Activated T-cell treated with anti-CD3 and anti-CD28 coated beads, Interleukin-2, amount 50 U/mL, for 48 hours (primary cell): ENCODE data around the gene TMEM51.

Experiments
- DNase-seq, 2 experiments: peaks; one replicate each; pipeline ENCODE4 v3.0.0-alpha.2; 2020

TMEM51 gene

DNA sequence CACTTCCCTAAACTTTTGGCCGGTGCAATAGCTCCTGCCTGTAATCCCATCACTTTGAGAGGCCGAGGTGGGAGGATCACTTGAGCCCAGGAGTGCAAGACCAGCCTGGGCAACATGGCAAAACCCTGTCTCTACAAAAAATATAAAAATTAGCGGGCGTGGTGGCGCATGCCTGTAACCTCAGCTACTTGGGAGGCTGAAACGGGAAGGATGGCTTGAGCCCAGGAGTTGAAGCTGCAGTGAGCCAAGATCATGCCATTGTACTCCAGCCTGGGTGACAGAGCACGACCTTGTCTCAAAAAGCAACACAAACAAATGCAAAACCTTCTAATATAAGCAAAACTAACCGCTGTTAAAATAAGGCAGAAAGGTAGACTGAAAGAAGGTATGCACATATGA, 25.9 kb downstream of the TMEM51 start:
- DNase-seq, result no peak

DNA sequence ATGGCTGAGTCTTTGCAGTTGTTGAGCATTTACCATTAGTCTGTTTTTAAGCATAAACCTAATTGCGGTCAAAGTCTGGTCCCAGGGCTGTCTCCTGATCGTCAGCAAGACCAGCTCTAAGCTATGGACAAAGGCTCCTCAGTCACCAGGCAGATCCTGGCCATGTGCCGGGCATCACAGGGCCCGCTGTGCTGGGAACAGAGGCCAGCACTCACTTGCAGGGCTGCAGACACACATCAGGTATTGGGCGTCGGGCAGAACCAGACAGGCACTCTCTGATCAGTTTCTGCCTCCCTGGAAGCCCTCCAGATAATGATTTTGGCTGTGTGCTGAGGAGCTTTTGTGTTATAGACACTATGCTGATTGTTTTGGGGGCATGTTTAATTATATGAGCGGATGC, 26.6 kb downstream of the TMEM51 start:
- DNase-seq, result no peak

DNA sequence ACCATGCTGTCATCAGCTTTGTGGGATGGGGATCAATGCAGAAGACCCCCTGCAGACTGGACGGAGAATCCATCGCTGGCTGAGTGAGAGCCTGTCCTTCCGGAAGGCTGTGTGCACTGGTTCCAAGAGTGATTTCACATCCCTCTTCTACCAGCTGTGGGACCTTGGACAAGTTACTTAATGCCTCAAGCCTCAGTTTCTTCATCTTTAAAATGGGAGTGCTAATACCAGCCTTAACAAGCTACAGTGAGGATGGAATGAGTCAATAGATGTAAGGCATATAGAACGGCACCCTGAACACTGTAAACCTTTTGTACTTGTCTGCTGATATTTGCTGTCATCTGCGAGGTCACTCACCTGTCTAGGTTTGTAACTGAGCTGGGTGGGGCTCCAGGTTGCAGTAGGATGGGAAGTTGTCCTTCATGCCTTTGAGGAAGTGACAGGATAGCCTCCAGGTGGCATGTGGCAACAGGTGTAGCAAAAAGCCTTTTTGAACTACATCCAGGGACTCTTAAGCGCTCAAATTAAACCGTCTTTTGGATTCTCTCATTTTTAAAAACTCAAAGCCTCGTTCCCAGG, 27.5 kb downstream of the TMEM51 start:
- no peak for DNase-seq

DNA sequence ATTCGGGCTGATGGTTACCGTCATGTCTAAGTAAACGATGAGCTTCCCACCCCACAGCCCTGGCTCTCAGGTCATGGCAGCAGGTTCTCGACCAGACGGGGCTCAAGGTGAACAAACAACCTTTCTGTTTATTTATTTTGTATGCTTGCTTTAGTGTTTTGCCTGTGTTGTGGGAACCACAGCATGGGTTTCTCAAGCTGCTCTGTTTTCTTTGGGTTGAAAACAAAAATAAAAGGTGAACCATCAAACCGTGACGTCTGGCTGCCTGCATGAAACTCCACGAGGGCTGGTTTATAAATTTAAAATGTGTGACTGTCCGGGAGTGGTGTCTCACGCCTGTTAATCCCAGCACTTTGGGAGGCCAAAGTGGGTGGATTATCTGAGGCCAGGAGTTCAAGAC, 28.0 kb downstream of the TMEM51 start:
- DNase-seq, result no peak

DNA sequence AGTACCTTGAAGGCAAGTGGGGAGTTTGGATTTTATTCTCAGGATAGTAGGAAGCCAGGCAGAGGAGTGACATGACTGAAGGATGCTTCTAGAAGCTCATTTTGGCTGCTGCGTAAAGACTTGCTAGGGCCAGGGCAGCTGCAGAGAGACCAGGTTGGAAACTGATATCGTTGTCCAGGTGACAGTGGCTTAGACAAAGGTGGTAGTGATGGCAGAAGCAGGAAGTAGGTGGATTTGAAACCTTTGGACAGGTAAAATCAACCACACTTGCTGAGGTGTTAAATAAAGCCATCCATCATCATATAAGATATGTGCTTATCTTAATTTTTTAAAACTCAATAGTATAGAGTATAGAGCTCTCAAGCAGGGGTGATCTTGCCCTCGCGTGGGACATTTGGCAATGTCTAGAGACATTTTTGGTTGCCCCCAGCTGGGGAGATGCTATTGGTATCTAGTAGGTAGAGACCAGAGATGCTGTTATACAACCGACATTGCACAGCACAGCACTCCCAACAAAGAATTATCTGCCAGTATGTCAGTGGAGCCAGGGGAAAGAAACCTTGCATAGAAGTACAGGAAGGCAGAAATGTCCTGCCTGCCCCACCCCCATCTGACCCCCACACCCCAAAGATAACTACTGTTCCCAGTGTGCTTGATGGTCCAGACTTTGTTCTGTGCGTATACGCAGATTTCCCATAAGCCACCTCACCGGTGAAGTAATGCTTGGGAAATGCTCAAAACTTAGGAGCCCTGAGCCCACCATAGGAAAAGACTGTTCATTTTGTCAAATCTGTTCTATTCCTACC, 31.1 kb downstream of the TMEM51 start:
- DNase-seq, result no peak

DNA sequence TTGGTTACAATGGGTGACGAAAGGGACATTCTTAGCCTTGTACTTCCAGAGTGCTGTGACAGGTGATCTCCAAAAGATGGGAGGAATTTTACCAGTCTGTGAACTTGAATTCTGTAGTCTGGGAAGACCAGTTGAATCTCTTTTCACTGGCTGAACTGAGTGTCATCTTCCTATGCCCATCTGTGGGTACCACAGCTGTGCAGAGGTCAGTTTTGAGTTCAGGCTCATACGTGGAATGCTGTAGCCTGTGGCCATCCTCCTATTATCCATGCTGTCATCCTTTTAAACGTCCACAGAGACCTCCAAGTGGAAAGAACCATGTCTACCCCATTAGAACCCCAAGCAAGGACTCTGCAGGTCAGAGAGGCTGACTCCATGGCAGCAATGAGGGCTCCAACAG, 32.1 kb downstream of the TMEM51 start:
- DNase-seq, result no peak

DNA sequence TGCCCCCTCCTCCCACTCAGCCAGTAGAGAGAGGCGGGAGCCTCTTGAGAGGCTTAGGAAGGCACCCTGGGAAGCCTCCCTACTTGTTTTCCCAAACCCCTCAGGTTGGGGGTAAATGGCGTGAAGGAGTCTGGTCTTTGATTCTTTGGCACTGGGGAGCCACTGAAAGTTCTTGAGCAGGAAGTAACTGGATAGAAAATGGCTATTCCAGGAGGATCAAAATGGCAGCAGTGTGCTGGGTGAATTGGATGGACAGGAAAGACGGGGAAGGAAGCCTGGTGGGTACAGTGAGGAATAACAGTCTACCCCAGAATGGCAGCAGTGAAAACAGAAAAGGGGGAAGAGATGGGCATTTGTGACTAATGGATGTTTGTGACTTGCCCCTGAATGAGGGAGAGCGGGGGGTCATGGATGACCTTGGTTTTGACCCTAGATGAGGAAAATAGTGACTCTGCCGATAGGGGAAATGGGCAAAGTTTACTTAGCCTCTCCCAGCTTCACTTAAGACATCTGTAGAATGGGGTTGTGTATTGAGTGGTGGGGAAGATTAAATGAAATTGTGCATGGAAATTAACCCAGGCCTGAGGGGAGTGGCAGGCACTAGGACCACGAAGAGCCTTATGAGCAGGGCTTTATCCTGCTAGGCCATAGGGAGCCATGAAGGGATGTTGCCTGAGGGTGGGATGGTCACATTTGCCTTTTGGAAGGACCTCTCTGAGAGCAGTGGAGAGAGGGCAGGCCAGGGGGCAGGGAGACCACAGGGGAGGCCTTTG, 32.7 kb downstream of the TMEM51 start:
- no peak for DNase-seq

DNA sequence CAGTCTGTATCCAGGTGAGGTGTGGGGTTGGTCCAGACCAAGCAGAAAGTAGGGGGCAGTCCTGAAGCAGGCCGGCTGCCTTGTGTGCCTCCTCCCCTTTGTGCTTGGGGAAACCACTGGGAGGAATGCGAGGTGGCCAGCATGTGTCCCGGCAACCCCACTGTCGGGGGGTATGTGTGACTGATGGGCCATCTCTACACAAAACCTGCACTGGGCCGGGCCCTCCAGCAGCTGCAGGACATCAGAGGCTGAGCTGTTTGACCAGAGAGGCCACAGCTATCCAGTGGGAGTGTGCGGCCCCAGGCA, 33.3 kb downstream of the TMEM51 start:
- no peak for DNase-seq

DNA sequence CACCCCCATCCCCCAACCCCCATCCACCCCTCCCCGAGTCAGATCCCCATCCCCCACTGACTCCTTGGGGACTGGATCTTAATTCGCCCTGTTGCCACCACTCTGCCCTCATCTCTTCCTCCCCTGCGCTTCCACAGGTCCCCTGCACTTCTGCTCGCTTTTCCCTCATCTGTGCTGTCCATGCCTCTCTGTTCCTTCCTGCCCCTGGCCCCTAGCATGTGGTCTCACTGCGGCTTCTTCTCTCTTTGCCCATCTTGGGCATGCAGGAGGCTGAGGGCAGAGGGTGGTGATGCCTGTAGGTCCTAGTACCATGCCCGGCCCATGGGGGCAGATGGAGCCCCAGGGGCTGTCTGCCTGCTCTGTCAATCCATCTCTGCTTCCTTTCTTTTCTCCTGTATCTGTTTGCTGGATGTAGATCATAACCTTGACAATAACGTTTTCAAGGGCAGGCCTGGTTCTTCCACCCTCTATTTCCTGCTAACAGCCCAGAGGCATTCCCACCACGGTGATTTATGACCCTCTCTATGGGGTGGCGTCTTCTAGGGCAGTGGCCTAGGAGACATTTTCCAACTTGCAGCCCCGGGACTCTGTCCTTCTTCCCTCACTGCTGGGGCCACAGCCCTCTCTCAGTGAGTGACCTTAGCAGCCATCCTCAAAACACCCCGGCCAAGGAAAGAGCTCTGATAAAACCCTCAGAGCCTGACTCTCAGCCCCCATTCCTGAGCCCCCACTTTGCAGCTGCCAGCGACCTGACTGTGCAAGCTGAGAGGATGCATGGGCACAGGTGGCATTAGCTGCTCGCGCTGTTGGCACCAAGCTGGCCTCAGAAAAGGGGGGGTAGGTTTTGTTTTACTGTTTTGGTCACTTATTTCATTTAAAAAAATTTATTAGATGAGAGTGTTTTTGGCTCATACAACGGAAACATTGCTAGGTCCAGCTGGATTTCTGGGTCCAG, 33.9 kb downstream of the TMEM51 start:
- DNase-seq, result no peak

DNA sequence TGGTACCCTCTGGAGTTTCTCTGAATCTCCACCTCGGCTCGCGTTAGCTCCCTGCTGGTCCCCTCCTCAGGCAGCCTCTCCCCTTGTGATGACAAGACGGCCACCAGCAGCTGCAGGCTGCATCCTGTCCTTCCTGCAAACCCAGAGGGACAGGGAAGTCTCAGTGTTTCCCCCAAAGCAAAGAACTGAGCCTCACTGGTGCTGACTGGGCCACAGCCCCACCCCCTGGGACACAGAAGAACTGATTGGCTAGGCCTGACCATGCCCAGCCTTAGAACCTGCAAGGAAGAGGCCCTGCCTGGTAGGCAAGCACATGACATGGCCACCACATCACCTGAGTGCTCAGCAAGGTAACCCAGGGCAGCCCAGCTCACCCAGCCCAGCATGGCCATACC, 34.6 kb downstream of the TMEM51 start:
- no peak for DNase-seq

DNA sequence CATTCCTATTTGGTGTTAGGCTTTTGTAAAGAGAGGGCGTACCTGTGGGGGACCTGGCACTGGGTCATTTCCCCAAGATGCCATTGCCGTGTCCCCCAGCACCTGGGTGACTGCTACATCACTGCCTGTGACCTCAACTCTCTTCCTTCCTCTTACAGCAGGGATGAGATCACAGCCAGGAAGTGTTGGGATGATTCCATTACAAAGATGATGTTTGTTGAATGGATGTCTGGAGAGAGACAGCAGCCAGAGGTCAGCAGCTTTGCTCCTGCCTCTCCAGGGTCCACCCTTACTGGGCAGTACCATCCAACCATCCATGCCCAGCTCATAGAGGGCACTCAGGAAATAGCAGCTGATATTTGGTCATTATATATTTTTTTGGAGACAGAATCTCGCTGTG, 35.1 kb downstream of the TMEM51 start:
- DNase-seq, result no peak

DNA sequence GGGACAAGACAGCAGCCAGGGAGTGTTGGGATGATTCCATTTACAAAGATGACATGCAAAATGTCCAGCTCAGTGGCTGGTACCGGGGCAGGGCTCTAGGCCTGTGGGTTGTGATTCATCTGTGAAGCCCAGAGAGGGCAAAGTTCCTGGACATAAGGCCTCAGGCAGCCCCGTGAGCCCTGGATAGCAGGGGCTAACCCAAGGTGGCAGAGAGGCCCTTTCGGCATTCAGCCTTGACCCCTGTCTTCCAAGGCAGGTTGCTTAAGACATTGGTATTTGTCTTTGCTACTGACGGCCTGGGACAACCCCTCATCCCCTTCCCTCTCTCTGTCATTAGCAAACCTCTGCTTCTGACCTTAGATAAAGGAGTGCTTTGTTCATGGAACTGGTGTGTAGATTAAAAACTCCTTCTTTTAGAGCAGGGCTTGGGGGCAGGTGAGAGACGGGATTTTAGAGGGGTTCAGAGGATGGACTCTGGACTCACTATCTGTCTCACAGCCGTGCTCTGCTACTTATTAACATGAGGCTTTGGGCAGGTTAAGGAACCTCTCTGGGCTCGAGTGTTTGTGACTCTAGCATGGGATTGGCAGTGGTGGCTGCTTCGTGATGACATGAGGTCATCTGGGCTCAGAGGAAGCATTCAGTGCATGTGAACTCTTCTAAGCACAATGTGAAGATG, 36.3 kb downstream of the TMEM51 start:
- DNase-seq, result no peak

DNA sequence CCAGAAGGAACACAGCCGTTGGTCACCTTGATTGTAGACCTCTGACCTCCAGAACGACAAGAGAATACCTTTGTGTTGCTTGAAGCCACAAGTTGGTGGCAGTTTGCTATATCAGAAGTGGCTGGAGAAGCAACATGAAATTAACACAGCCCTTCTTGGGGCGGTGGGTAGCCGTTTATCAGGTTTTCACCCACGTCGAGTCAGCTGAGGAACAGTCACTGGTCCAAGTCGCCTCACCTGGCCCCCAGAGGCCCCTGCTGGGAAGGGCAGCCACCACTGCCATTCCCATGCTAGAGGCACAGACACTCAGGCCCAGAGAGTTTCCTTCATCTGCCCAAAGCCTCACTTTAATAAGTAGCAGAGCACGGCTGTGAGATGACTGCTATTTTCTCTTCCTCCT, 37.7 kb downstream of the TMEM51 start:
- no peak for DNase-seq

DNA sequence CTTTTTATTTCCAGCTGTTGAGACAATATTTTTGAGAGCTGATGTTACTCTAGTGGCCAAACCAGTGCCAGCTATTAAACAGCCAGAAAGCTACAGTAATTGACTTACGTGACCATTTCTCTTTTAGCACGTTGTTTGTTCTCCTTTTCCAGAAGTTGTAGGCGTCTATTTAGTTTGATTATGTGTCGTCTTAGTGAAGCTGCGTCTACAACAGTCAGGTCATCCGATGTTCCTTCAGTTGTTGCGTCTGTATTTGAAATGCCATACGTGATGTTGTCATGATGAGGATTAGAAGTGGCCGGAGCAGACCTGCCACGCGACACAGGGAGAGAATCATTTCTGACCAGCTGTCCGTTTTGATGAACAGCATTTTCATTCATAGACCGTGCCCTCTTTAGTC, 38.2 kb downstream of the TMEM51 start:
- DNase-seq, result no peak

DNA sequence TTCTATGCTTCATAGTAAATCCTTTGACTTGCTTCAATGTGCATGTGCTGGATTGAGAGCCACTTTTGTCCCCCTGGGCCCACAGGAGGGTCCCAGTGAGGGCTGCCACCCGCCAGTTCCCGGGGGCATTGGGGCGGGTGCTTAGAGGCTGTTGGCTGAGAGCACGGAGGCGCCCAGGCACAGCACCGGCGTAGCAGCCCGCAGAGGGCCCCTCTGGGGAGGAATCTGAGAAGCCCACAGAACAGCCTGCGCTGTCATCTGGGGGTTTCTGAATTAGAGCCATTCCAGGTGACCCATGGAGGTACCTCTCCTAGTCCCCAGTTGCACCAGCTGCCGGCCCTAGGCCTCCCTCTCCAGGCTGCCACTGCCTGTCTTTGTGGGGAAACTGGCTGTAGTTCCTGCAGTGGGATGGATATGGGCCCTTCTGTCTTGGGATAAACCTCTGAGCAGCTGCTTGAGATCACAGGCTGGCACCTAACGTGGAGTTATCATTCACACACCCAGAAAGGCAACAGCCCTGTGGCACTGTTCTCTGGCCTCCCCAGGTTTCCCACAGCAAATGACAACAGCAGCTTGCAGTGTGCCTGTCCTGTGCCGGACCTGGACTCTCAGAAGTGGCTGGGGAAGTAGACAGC, 39.5 kb downstream of the TMEM51 start:
- DNase-seq, result no peak

DNA sequence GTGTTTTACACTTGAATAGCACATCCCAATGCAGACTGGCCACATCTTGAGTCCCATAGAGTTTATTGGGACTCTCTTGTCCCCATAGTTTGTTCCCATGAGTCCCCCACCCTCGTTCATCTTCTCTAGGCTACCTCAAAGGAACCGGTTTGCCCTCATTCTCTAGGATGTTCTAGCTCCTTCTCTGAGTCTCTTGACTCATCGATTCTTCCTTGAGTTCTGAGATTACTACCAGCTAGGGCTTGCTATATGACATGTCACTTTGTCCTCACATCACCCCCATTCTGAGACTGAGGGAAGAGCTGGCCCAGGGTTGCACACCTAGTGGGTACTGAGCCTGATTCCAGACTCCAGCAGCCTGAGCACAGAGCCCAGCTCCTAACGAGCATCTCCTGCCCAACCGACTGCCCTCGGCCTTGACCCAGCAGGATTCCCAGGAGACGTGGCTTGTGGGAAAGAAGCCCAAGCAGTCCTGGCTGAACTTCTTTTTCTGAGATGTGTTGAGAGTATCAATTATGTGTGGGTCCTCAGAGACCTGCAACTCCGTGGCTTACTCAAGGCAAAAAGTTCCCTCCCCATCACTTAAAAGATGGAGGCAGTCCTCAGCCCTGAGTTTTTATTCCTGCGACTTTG, 42.0 kb downstream of the TMEM51 start:
- no peak for DNase-seq

DNA sequence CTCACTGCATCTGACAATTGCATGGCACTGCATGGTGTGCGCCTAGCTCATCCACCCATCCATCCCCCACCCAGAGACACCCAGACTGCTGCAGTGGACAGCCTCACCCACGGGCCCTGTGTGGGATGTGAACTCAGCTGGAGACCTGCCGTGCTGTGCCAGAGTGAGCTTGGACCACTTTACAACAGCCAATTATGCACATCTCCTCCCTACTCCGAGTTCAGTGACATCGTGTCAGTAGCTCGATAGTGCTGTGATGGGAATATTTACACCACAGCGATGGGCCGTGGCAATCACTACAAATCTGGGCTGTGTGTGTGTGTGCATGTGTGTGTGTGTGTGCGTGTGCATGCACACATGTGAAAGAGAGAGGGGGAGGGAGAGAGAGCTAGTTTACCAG, 42.5 kb downstream of the TMEM51 start:
- no peak for DNase-seq

DNA sequence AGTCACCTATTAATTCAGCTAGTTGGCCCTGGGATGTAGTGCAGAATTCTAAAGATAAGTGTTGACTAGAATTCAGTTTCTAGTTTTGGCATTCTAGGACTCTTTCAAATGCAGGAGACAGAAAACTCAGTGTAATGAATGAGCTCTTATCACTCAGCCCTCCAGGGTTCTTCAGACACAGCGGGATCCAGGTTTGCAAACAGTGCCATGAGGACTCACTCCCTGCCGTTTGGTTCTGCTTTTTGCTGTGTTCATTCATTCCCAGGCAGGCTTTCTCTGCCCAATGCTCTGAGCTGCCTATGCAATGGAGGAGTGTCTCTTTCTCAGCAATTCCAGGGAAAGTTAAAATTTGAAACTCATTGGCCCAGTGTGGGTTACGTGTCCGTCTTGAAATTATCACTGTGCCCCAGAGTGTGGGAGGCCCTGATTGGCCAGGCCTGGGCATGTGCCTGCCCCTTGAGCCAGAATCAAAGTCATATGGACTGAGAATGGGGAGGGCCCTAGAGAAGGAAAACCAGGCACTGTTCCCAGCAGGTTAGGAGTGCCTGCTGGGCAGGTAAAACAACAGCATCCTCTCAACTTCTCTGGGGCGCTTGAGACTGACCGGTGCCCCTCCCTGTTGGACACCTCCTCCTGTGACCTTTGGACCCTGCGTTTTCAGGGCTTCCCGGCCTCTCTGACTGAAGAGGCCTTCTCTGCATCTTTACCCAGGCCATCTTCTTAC, 43.4 kb downstream of the TMEM51 start:
- DNase-seq, result no peak

DNA sequence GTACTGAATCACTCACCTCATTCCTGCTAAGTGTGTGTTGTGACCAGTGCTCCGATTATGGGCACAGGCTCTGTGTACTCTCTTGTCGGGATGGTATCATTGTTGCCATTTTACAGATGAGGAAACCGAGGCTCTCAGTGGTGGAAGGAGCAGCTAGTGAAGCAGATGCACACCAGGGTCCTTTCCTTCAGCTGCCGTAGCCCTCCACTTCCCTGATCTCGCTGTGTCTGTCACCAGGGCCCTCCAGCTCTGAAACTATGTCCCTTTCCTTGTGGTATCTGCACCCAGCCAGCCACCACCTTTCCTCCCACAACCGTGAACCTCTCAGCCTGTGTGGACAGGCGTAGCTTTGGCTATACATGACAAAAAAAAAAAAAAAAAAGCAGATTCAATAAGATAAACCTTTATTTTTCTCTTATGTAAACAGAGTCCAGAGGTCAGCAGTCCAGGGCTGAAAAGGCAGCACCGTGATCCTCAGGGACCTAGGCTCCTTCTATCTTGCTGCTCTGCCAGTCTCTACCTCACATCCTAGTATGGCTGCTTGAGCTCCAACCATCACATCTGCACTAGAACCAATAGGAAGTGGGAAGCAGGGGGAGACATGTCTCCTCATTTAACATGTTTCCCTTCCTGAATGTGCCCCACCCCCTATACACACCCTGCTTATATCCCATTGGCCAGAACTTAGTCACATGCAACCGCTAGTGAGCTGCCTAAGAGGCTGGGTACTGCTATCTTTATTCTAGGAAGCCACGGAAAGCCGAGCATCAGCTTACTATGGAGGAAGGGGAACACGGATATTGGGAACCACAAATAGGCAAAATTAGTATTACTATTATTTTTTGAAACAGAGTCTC, 44.3 kb downstream of the TMEM51 start:
- DNase-seq, result no peak

DNA sequence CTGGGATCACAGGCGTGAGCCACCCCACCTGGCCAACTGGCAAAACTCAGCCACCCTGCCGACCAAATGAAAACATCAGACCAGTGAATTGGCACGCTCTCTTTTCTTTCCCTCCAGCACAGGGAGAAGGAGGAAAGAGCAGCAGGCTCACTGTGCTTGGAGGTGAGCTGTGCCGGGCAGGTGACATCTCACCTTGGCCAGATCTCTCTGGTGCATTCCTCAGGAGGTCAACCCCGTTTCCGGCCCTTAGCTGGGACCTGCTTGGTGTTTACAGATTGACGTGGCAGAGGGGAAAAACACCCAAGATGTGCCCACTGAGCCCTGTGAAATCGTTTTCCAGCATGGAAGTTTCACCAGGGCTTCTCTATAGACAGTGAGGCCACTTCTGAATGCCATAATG, 45.1 kb downstream of the TMEM51 start:
- DNase-seq, result no peak
